ENCODE results near the gene LAMC1.
"Not testable (repeated sequence)": the region's sequence is repeated elsewhere in the genome, so short reads cannot be mapped to it uniquely, and the experiment has no call there.

LAMC1 gene

GRCh38 chr1:183065168-183065706 is 42.0 kb downstream of the LAMC1 start:
- H3K4me3 ChIP-seq (ENCODE audit: low read length): no peak overlapping the region
- DNase-seq (ENCODE audit: low read depth): no peak
- no peak for TF ChIP-seq CTCF (IDR thresholded peaks at IDR 0.05; ENCODE audit: insufficient read depth, low read depth, low read length, missing control alignments)

- H3K4me3 ChIP-seq (ENCODE audit: low read length); DNase-seq (ENCODE audit: low read depth): not testable (repeated sequence)
Measured at GRCh38 chr1:183066432-183066831, 43.2 kb downstream of the LAMC1 start.

- peak; percentile 60 for DNase-seq (ENCODE audit: low read depth)
- H3K4me3 ChIP-seq (ENCODE audit: low read length): no peak overlapping the region
- TF ChIP-seq CTCF (IDR thresholded peaks at IDR 0.05; ENCODE audit: insufficient read depth, low read depth, low read length, missing control alignments): no peak
Measured at GRCh38 chr1:183069562-183070216, 46.5 kb downstream of the LAMC1 start.

- no peak for DNase-seq (ENCODE audit: low read depth)
- no peak overlapping the region for H3K4me3 ChIP-seq (ENCODE audit: low read length)
- no peak for TF ChIP-seq CTCF (IDR thresholded peaks at IDR 0.05; ENCODE audit: insufficient read depth, low read depth, low read length, missing control alignments)
Measured at GRCh38 chr1:183070234-183070922, 47.2 kb downstream of the LAMC1 start.

GRCh38 chr1:183070923-183071618 is 47.9 kb downstream of the LAMC1 start:
- no peak for TF ChIP-seq CTCF (IDR thresholded peaks at IDR 0.05; ENCODE audit: insufficient read depth, low read depth, low read length, missing control alignments)
- H3K4me3 ChIP-seq (ENCODE audit: low read length): no peak overlapping the region
- no peak for DNase-seq (ENCODE audit: low read depth)

GRCh38 chr1:183072595-183072994 is 49.4 kb downstream of the LAMC1 start:
- not testable (repeated sequence) for H3K4me3 ChIP-seq (ENCODE audit: low read length); DNase-seq (ENCODE audit: low read depth)

GRCh38 chr1:183073320-183073719 is 50.1 kb downstream of the LAMC1 start:
- no peak for DNase-seq (ENCODE audit: low read depth)

More at GRCh38 chr1:183073320-183073719, 50.1 kb downstream of the LAMC1 start:
- no peak overlapping the region for H3K4me3 ChIP-seq (ENCODE audit: low read length)
- no peak for TF ChIP-seq CTCF (IDR thresholded peaks at IDR 0.05; ENCODE audit: insufficient read depth, low read depth, low read length, missing control alignments)
